Brain microvascular endothelial cell (primary cell): ENCODE measurements around the gene PALLD.

Experiments
- DNase-seq: peaks from one replicate; pipeline ENCODE4 v3.0.0-alpha.2; 2020
- H3K27ac ChIP-seq: fragments of 250-450 bp; sonication (Bioruptor Pico); 2 replicates; pipeline ENCODE4 v1.5.1; 2020; ENCODE audit warnings: mild to moderate bottlenecking, moderate library complexity
- H3K27me3 ChIP-seq: fragments of 250-450 bp; sonication (Bioruptor Pico); replicated peaks from 2 replicates; pipeline ENCODE4 v1.5.1; 2020; ENCODE audit warnings: mild to moderate bottlenecking
- H3K36me3 ChIP-seq: fragments of 250-450 bp; sonication (Bioruptor Pico); replicated peaks from 2 replicates; pipeline ENCODE4 v1.5.1; 2020; ENCODE audit warnings: mild to moderate bottlenecking
- H3K4me3 ChIP-seq: 2 replicates; pipeline ENCODE4 v1.5.1; 2011; ENCODE audit warnings: low read depth, mild to moderate bottlenecking, control low read depth, low read length, moderate library complexity
- CTCF ChIP-seq: IDR thresholded peaks from 2 replicates; pipeline ENCODE4 v1.5.1; 2011; ENCODE audit warnings: low read depth, mild to moderate bottlenecking, moderate library complexity, low read length, control low read depth, inconsistent platforms; ENCODE audit errors: missing control alignments
- in situ Hi-C: cut with HindIII; loops from 2 replicates; pipeline ENCODE4 v1.10.0; 2017; ENCODE audit warnings: low sequenced_read_pairs, low pct_ligation_motif_present

PALLD gene

DNA sequence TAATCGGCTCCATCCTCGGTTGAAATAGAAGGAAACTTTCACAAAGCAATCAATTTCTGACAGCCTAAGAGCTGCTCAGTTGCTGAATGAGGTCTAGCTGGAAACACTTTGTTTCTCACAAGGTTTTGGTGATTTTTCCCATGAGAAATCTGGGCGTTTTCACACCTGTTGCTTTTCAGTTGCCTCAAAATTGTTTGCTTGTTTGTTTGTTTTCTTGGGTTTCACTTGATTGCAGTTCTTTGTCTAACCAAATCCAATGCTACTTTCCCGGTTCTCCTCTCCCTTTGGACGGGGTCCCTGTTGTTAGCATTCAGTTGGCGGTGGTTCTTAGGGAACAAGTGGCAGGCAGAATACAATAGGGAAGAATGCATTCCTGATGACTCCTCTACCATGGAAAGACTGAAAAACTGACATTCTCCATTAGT, 135.5 kb downstream of the PALLD start:
- in situ Hi-C loops, result no loop called here
- Histone ChIP-seq H3K36me3 (no peaks in the 10 kb centered on the region), H3K4me3 (peak overlapping the region; percentile 80), H3K27me3 (no peaks in the 10 kb centered on the region), H3K27ac (peak overlapping the region; percentile 69)
- DNase-seq, result no peak
- TF ChIP-seq CTCF, result no peak

- no peaks in the 10 kb centered on the region for H3K36me3 ChIP-seq
- H3K27ac ChIP-seq, result peak overlapping the region; percentile 69
- no peaks in the 10 kb centered on the region for H3K27me3 ChIP-seq
- no peak for DNase-seq
- no peak for TF ChIP-seq CTCF
- peak overlapping the region; percentile 80 for H3K4me3 ChIP-seq
- in situ Hi-C loops, result no loop called here
Measured at GRCh38 chr4:168633064-168633463, 136.2 kb downstream of the PALLD start.

- TF ChIP-seq CTCF, result no peak
- in situ Hi-C loops, result no loop called here
- H3K36me3 ChIP-seq, result no peaks in the 10 kb centered on the region
- DNase-seq, result no peak
- H3K4me3 ChIP-seq, result peak overlapping the region; percentile 80
- no peak overlapping the region for H3K27ac ChIP-seq
- no peaks in the 10 kb centered on the region for H3K27me3 ChIP-seq
Measured at GRCh38 chr4:168633496-168633895, 136.6 kb downstream of the PALLD start.

DNA sequence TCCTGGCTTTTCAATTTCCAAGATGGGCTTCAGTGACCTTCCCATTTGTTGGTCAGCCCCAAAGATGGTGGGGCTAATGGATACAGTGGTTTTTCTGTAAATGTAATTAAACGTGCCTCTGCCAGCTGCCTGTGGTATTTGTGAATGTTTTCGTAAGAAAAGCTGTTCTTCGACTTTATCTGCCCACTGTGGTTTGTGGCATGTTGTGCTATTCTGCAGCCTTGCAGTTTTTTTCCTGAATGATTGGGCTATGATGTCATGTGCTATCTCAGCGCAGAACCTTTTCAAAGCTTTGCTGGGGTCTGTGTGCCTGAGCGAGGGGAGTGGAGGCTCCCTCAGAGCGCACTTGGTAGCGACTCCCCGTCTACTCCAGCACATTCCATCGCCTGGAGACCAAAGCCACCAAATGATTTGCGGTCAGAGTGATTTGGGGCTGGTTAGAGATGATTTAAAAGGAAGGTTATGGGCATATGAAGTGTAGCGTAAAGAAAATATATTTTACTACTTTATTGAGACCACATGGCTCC, 137.5 kb downstream of the PALLD start:
- TF ChIP-seq CTCF, result no peak
- peak overlapping the region; percentile 64 for H3K27ac ChIP-seq
- peak overlapping the region; percentile 80 for H3K4me3 ChIP-seq
- DNase-seq, result peak; percentile 97
- no peaks in the 10 kb centered on the region for H3K36me3 ChIP-seq
- no peaks in the 10 kb centered on the region for H3K27me3 ChIP-seq
- in situ Hi-C loops, result no loop called here

DNA sequence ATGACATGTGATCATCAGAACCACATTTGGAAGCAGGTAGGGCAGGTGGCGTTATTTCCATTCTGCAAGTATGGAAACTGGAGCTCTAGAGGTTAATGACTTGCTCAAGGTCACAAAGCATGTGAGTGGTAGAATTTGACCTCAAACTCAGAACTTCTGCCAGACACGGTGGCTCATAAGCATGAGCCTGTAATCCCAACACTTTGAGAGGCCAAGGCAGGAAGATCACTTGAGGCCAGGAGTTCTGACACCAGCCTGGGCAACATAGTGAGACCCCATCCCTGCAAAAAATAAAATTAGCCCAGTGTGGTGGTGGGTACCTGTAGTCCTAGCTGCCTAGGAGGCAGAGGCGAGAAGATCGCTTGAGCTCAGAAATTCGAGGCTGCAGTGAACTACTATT, 139.2 kb downstream of the PALLD start:
- Histone ChIP-seq H3K4me3 (no peak overlapping the region), H3K27me3 (no peaks in the 10 kb centered on the region), H3K36me3 (no peaks in the 10 kb centered on the region), H3K27ac (peak overlapping the region; percentile 85)
- no peak for TF ChIP-seq CTCF
- in situ Hi-C loops, result no loop called here
- no peak for DNase-seq

DNA sequence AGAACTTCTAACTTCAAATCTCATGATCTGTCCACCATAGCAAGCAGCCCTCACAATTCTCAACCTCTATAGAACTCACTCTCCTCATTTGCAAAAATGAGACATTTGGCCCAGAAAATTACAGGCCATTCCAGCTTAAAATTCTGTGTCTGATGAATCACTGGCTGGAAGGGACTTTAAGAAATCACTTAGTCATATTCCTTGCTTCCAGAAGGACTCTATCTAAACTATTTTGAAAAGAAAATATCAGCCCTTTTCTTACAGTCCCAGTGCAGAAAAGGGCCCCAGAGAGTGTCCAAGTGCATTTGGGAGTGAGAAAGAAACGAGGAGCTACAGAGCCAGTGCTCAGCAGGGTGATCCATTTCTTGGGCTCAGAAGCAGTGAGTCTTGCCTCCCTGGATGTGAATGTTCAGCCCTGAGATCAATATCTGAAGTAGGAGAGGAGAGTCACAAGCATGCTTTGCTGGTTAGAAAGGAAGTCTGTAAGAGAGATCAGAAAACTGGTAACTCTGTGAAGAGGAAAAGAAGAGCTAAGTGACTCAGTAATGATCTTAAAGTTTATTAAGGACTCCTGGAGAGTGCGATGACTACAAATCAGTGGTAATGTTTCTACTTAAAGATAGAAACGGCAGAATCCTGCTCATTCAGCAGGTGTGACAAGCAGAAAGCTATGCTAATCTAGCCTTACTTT, 139.8 kb downstream of the PALLD start:
- Histone ChIP-seq H3K27me3 (no peaks in the 10 kb centered on the region), H3K27ac (peak overlapping the region; percentile 85), H3K4me3 (peak overlapping the region; percentile 10), H3K36me3 (no peaks in the 10 kb centered on the region)
- TF ChIP-seq CTCF, result no peak
- in situ Hi-C loops, result no loop called here
- peak; percentile 62 for DNase-seq
